Measurements from ENCODE around the gene FHOD1. TPM values are rescaled to one million over a fixed set of nuclear protein-coding genes. Genes with fewer than 3 reads are reported as not detected.
A peak's percentile ranks its signal among the peaks of the same experiment; 100 is the strongest.

FHOD1 gene
- total RNA-seq, 1 donor = 28.2 TPM

GRCh38 chr16:67277294-67277998, 30.2 kb upstream of the FHOD1 start:
- Histone ChIP-seq H3K4me1 (ENCODE audit: insufficient read depth, low read length) (peaks cover 33% of the 10 kb centered on the region), H3K9me3 (ENCODE audit: low read depth, low read length) (no peaks in the 10 kb centered on the region), H3K4me3 (ENCODE audit: insufficient read depth, low read length) (peak overlapping the region; percentile 78), H3K79me2 (ENCODE audit: insufficient read depth, low read length) (peaks cover 22% of the 10 kb centered on the region), H3K4me2 (ENCODE audit: insufficient read depth, low read length) (peak overlapping the region; percentile 92), H3K36me3 (ENCODE audit: insufficient read depth, low read length) (peaks cover 22% of the 10 kb centered on the region), H4K20me1 (ENCODE audit: insufficient read depth, low read length) (no peaks in the 10 kb centered on the region), H3K27ac (ENCODE audit: low read depth, low read length) (peak overlapping the region; percentile 94), H2AFZ (ENCODE audit: low read length) (no peak overlapping the region), H3K27me3 (ENCODE audit: insufficient read depth, low read length) (no peaks in the 10 kb centered on the region)
- TF ChIP-seq CTCF (IDR thresholded peaks at IDR 0.05; ENCODE audit: extremely low read depth, low read depth, low read length) = no peak
- peak; percentile 100 for DNase-seq (ENCODE audit: insufficient read length, low spot score, missing footprints)

- Histone ChIP-seq H3K27ac (ENCODE audit: low read depth, low read length) (no peak overlapping the region), H4K20me1 (ENCODE audit: insufficient read depth, low read length) (no peaks in the 10 kb centered on the region), H3K36me3 (ENCODE audit: insufficient read depth, low read length) (peaks cover 20% of the 10 kb centered on the region), H3K9me3 (ENCODE audit: low read depth, low read length) (no peaks in the 10 kb centered on the region), H3K4me3 (ENCODE audit: insufficient read depth, low read length) (no peak overlapping the region), H3K4me2 (ENCODE audit: insufficient read depth, low read length) (no peak overlapping the region), H3K79me2 (ENCODE audit: insufficient read depth, low read length) (peaks cover 22% of the 10 kb centered on the region), H3K4me1 (ENCODE audit: insufficient read depth, low read length) (peaks cover 33% of the 10 kb centered on the region), H3K27me3 (ENCODE audit: insufficient read depth, low read length) (no peaks in the 10 kb centered on the region), H2AFZ (ENCODE audit: low read length) (no peak overlapping the region)
- no peak for TF ChIP-seq CTCF (IDR thresholded peaks at IDR 0.05; ENCODE audit: extremely low read depth, low read depth, low read length)
- no peak for DNase-seq (ENCODE audit: insufficient read length, low spot score, missing footprints)
Measured at GRCh38 chr16:67275321-67275720, 28.0 kb upstream of the FHOD1 start.

GRCh38 chr16:67271446-67271845, 24.2 kb upstream of the FHOD1 start:
- Histone ChIP-seq H3K79me2 (ENCODE audit: insufficient read depth, low read length) (peaks cover 11% of the 10 kb centered on the region), H3K27me3 (ENCODE audit: insufficient read depth, low read length) (no peaks in the 10 kb centered on the region), H3K27ac (ENCODE audit: low read depth, low read length) (no peak overlapping the region), H3K4me2 (ENCODE audit: insufficient read depth, low read length) (no peak overlapping the region), H3K36me3 (ENCODE audit: insufficient read depth, low read length) (peaks cover 20% of the 10 kb centered on the region), H3K4me3 (ENCODE audit: insufficient read depth, low read length) (no peak overlapping the region), H3K9me3 (ENCODE audit: low read depth, low read length) (no peaks in the 10 kb centered on the region), H3K4me1 (ENCODE audit: insufficient read depth, low read length) (peaks cover 36% of the 10 kb centered on the region), H4K20me1 (ENCODE audit: insufficient read depth, low read length) (no peaks in the 10 kb centered on the region), H2AFZ (ENCODE audit: low read length) (no peak overlapping the region)
- TF ChIP-seq CTCF (IDR thresholded peaks at IDR 0.05; ENCODE audit: extremely low read depth, low read depth, low read length) = no peak
- peak; percentile 48 for DNase-seq (ENCODE audit: insufficient read length, low spot score, missing footprints)

- TF ChIP-seq CTCF (IDR thresholded peaks at IDR 0.05; ENCODE audit: extremely low read depth, low read depth, low read length) = no peak
- H3K9me3 ChIP-seq (ENCODE audit: low read depth, low read length) = no peaks in the 10 kb centered on the region
- H4K20me1 ChIP-seq (ENCODE audit: insufficient read depth, low read length) = no peaks in the 10 kb centered on the region
- H3K4me2 ChIP-seq (ENCODE audit: insufficient read depth, low read length) = no peak overlapping the region
- peaks cover 19% of the 10 kb centered on the region for H3K36me3 ChIP-seq (ENCODE audit: insufficient read depth, low read length)
- no peak overlapping the region for H3K27ac ChIP-seq (ENCODE audit: low read depth, low read length)
- H3K27me3 ChIP-seq (ENCODE audit: insufficient read depth, low read length) = no peaks in the 10 kb centered on the region
- DNase-seq (ENCODE audit: insufficient read length, low spot score, missing footprints) = peak; percentile 9
- no peak overlapping the region for H3K4me3 ChIP-seq (ENCODE audit: insufficient read depth, low read length)
- peaks cover 5% of the 10 kb centered on the region for H3K79me2 ChIP-seq (ENCODE audit: insufficient read depth, low read length)
- no peak overlapping the region for H2AFZ ChIP-seq (ENCODE audit: low read length)
- H3K4me1 ChIP-seq (ENCODE audit: insufficient read depth, low read length) = peaks cover 35% of the 10 kb centered on the region
Measured at GRCh38 chr16:67270931-67271338, 23.7 kb upstream of the FHOD1 start.
